SK-N-SH treated with all-trans-retinoic acid at 6 μM for 48 hours (cell line): Measurements from ENCODE around the gene RAD54L2.

Source experiments
- ATAC-seq: fragments of 200-7000 bp; cut with Tn5 transposase; 3 replicates; pipeline ENCODE4 v1.9.1; 2020; ENCODE audit warnings: mild to moderate bottlenecking, moderate library complexity
- ARNTL ChIP-seq: fragments of 450-650 bp; formaldehyde crosslinking; IDR thresholded peaks from 2 replicates; pipeline ENCODE4 v1.5.0; 2020; ENCODE audit warnings: low read depth, mild to moderate bottlenecking, moderate library complexity, borderline replicate concordance
- BACH2 ChIP-seq: fragments of 250-450 bp; sonication (Bioruptor Pico); IDR thresholded peaks from 2 replicates; pipeline ENCODE4 v1.9.0; 2021; ENCODE audit warnings: mild to moderate bottlenecking, borderline replicate concordance
- ESRRG ChIP-seq: fragments of 250-450 bp; sonication (Bioruptor Pico); IDR thresholded peaks from 2 replicates; pipeline ENCODE4 v1.6.1; 2021; ENCODE audit warnings: mild to moderate bottlenecking
- GLIS3 ChIP-seq: fragments of 250-450 bp; sonication (Bioruptor Pico); IDR thresholded peaks from 2 replicates; pipeline ENCODE4 v1.5.0; 2020; ENCODE audit warnings: mild to moderate bottlenecking, moderate library complexity
- ISL1 ChIP-seq: fragments of 250-450 bp; sonication (Bioruptor Pico); IDR thresholded peaks from 2 replicates; pipeline ENCODE4 v2.1.2; 2022; ENCODE audit warnings: mild to moderate bottlenecking, moderate library complexity
- OSR1 ChIP-seq: fragments of 250-450 bp; sonication (Bioruptor Pico); IDR thresholded peaks from 2 replicates; pipeline ENCODE4 v1.8.0; 2022; ENCODE audit warnings: moderate library complexity, mild to moderate bottlenecking, inconsistent platforms
- PPARA ChIP-seq: fragments of 250-450 bp; sonication (Bioruptor Pico); IDR thresholded peaks from 2 replicates; pipeline ENCODE4 v1.5.0; 2020; ENCODE audit warnings: mild to moderate bottlenecking, borderline replicate concordance
- RARB ChIP-seq: fragments of 250-450 bp; sonication (Bioruptor Pico); IDR thresholded peaks from 2 replicates; pipeline ENCODE4 v1.8.0; 2021; ENCODE audit warnings: mild to moderate bottlenecking, moderate library complexity
- SNAI2 ChIP-seq: fragments of 250-450 bp; sonication (Bioruptor Pico); IDR thresholded peaks from 2 replicates; pipeline ENCODE4 v1.5.0; 2020; ENCODE audit warnings: mild to moderate bottlenecking, moderate library complexity
- TCF4 ChIP-seq: fragments of 250-450 bp; sonication (Bioruptor Pico); IDR thresholded peaks from 2 replicates; pipeline ENCODE4 v1.8.0; 2021; ENCODE audit warnings: mild to moderate bottlenecking, moderate library complexity, borderline replicate concordance
- TOX ChIP-seq: fragments of 250-450 bp; sonication (Bioruptor Pico); IDR thresholded peaks from 2 replicates; pipeline ENCODE4 v1.8.0; 2021; ENCODE audit warnings: mild to moderate bottlenecking, moderate library complexity, borderline replicate concordance
- ZFP3 ChIP-seq: fragments of 250-450 bp; sonication (Bioruptor Pico); IDR thresholded peaks from 2 replicates; pipeline ENCODE4 v1.5.0; 2020; ENCODE audit warnings: mild to moderate bottlenecking, moderate library complexity
- ZFP30 ChIP-seq: fragments of 450-650 bp; formaldehyde crosslinking; IDR thresholded peaks from 2 replicates; pipeline ENCODE4 v1.5.0; 2022; ENCODE audit warnings: mild to moderate bottlenecking, moderate library complexity
- ZNF565 ChIP-seq: fragments of 450-650 bp; formaldehyde crosslinking; conservative IDR thresholded peaks from 2 replicates; pipeline ENCODE4 v1.5.0; 2020; ENCODE audit warnings: low read depth, mild to moderate bottlenecking, moderate library complexity
- ZNF70 ChIP-seq: fragments of 450-650 bp; formaldehyde crosslinking; IDR thresholded peaks from 2 replicates; pipeline ENCODE4 v1.5.0; 2020; ENCODE audit warnings: mild to moderate bottlenecking, moderate library complexity
- ZNF8 ChIP-seq: fragments of 450-650 bp; formaldehyde crosslinking; IDR thresholded peaks from 2 replicates; pipeline ENCODE4 v1.5.0; 2020; ENCODE audit warnings: mild to moderate bottlenecking, moderate library complexity
- TF ChIP-seq, protein P1 (sequence below): fragments of 250-450 bp; sonication (Bioruptor Pico); IDR thresholded peaks from 2 replicates; pipeline ENCODE4 v1.5.1; 2021; ENCODE audit warnings: mild to moderate bottlenecking, moderate library complexity
- TF ChIP-seq, protein P2 (sequence below): fragments of 250-450 bp; sonication (Bioruptor Pico); IDR thresholded peaks from 2 replicates; pipeline ENCODE4 v1.5.0; 2020; ENCODE audit warnings: mild to moderate bottlenecking, moderate library complexity
- TF ChIP-seq, protein P3 (sequence below): fragments of 250-450 bp; sonication (Bioruptor Pico); IDR thresholded peaks from 2 replicates; pipeline ENCODE4 v1.5.1; 2020; ENCODE audit warnings: low read depth, mild to moderate bottlenecking, moderate library complexity
- TF ChIP-seq, protein P4 (sequence below): fragments of 250-450 bp; sonication (Bioruptor Pico); IDR thresholded peaks from 2 replicates; pipeline ENCODE4 v1.8.0; 2020; ENCODE audit warnings: mild to moderate bottlenecking, moderate library complexity, borderline replicate concordance
- TF ChIP-seq, protein P5 (sequence below): fragments of 250-450 bp; sonication (Bioruptor Pico); IDR thresholded peaks from 2 replicates; pipeline ENCODE4 v1.8.0; 2021; ENCODE audit warnings: low read depth, mild to moderate bottlenecking, moderate library complexity, borderline replicate concordance

The RAD54L2 gene

DNA sequence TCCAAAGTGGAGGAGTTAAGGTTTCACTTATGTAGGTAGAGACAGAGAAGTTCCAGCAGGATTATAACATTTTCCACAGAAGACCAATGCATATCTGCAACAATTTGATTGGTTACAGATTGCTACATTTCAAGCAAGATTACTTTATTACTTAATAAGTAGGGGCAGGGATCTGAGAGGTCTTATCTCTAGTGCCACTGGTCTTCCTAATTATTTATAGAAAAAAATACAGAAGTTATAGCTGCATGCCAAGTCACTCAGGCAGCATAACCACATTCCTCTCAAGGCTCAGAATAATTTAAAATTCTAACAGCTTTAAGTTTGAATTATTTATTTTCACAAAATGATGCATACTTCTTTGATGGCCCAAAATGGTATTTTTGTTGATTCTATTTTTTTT, 30.5 kb downstream of the RAD54L2 start:
- peak; percentile 34; the same call in 1 of the 2 replicates for TF ChIP-seq TCF4 (CRISPR knock-in tag)
- TF ChIP-seq ISL1 = peak; percentile 68
- TF ChIP-seq ESRRG (CRISPR knock-in tag) = 0 out of 2 replicates have a peak, but pooled peaks have one; percentile 29
- TF ChIP-seq ZNF8 (CRISPR knock-in tag) = no peak
- TF ChIP-seq, all 23 proteins: peak for 3
- peak; percentile 44 for ATAC-seq

DNA sequence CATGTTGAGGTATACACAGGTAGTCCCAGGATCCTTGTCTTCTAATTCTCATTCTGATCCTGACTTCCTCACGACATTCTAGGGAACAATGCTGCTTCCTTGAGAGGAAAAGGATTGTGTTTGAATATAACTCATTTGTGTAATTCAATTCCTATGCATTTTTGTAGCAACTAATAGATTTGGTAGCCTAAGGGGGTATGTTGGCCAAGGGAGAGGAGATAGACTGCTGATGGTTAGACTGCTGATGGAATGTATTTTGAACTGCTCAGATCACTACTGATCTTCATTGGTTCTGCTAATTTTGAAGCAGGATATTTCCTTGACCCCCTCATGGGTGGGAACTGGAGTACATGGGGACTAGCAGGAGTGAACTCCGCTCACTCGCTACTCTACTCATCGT, 39.7 kb downstream of the RAD54L2 start:
- TF ChIP-seq SNAI2 (CRISPR knock-in tag) = no peak
- TF ChIP-seq ARNTL (CRISPR knock-in tag) = no peak
- TF ChIP-seq OSR1 (CRISPR knock-in tag) = no peak
- TF ChIP-seq TOX (CRISPR knock-in tag) = no peak
- no peak for TF ChIP-seq TCF4 (CRISPR knock-in tag)
- TF ChIP-seq, protein P1, sequence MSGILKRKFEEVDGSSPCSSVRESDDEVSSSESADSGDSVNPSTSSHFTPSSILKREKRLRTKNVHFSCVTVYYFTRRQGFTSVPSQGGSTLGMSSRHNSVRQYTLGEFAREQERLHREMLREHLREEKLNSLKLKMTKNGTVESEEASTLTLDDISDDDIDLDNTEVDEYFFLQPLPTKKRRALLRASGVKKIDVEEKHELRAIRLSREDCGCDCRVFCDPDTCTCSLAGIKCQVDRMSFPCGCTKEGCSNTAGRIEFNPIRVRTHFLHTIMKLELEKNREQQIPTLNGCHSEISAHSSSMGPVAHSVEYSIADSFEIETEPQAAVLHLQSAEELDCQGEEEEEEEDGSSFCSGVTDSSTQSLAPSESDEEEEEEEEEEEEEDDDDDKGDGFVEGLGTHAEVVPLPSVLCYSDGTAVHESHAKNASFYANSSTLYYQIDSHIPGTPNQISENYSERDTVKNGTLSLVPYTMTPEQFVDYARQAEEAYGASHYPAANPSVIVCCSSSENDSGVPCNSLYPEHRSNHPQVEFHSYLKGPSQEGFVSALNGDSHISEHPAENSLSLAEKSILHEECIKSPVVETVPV (CRISPR knock-in tag) = no peak
- no peak for ATAC-seq

DNA sequence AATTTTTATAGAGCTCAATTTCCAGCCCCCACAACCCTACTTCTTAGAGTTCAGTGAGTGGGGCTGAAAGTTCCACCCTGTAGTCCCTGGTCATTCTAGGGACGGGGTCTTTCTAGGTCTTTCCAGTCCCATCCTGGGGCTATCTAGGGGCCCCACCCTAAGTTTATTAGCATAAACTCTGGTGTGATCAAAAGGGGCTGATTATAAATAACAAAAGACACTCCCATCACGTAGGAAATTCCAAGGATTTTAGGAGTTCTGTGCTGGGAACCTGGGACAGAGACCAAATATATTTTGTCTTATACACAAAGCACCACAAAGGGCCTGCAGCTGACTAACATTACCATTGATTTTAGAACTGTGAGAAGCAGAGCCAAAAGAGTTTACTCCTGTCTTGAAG, 41.9 kb downstream of the RAD54L2 start:
- no peak for ATAC-seq

DNA sequence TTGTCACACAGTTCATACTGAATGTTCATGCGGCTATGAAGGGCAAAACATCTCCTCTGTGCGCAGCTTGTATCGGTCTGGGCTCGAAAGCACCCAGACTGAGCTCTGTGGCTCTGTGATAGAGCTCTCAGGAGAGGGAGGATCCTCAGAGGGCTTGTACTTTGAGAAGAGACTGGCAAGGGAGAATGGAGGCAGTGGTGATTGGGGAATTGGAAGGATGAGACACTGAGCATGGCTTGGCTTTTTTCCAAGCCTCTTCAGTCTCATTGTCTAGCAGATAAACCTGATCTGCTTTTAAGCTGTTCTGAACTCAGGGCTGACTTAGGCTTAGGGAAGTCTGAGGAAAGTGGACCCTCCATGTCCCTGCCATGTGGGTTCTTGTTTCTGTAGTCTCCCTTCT, 43.0 kb downstream of the RAD54L2 start:
- ATAC-seq = peak; percentile 76
- TF ChIP-seq, protein P2, sequence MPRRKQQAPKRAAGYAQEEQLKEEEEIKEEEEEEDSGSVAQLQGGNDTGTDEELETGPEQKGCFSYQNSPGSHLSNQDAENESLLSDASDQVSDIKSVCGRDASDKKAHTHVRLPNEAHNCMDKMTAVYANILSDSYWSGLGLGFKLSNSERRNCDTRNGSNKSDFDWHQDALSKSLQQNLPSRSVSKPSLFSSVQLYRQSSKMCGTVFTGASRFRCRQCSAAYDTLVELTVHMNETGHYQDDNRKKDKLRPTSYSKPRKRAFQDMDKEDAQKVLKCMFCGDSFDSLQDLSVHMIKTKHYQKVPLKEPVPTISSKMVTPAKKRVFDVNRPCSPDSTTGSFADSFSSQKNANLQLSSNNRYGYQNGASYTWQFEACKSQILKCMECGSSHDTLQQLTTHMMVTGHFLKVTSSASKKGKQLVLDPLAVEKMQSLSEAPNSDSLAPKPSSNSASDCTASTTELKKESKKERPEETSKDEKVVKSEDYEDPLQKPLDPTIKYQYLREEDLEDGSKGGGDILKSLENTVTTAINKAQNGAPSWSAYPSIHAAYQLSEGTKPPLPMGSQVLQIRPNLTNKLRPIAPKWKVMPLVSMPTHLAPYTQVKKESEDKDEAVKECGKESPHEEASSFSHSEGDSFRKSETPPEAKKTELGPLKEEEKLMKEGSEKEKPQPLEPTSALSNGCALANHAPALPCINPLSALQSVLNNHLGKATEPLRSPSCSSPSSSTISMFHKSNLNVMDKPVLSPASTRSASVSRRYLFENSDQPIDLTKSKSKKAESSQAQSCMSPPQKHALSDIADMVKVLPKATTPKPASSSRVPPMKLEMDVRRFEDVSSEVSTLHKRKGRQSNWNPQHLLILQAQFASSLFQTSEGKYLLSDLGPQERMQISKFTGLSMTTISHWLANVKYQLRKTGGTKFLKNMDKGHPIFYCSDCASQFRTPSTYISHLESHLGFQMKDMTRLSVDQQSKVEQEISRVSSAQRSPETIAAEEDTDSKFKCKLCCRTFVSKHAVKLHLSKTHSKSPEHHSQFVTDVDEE (CRISPR knock-in tag) = no peak
- TF ChIP-seq ZNF8 (CRISPR knock-in tag) (no peak), ZNF565 (no peak), TOX (CRISPR knock-in tag) (no peak), ZFP3 (CRISPR knock-in tag) (no peak), PPARA (no peak), ARNTL (CRISPR knock-in tag) (no peak), RARB (CRISPR knock-in tag) (no peak), GLIS3 (CRISPR knock-in tag) (no peak), SNAI2 (CRISPR knock-in tag) (no peak), ZFP30 (CRISPR knock-in tag) (no peak), TCF4 (CRISPR knock-in tag) (no peak), ZNF70 (CRISPR knock-in tag) (no peak), BACH2 (no peak)
- TF ChIP-seq, protein P3, sequence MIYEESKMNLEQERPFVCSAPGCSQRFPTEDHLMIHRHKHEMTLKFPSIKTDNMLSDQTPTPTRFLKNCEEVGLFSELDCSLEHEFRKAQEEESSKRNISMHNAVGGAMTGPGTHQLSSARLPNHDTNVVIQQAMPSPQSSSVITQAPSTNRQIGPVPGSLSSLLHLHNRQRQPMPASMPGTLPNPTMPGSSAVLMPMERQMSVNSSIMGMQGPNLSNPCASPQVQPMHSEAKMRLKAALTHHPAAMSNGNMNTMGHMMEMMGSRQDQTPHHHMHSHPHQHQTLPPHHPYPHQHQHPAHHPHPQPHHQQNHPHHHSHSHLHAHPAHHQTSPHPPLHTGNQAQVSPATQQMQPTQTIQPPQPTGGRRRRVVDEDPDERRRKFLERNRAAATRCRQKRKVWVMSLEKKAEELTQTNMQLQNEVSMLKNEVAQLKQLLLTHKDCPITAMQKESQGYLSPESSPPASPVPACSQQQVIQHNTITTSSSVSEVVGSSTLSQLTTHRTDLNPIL (CRISPR knock-in tag) = no peak
- TF ChIP-seq, protein P4, sequence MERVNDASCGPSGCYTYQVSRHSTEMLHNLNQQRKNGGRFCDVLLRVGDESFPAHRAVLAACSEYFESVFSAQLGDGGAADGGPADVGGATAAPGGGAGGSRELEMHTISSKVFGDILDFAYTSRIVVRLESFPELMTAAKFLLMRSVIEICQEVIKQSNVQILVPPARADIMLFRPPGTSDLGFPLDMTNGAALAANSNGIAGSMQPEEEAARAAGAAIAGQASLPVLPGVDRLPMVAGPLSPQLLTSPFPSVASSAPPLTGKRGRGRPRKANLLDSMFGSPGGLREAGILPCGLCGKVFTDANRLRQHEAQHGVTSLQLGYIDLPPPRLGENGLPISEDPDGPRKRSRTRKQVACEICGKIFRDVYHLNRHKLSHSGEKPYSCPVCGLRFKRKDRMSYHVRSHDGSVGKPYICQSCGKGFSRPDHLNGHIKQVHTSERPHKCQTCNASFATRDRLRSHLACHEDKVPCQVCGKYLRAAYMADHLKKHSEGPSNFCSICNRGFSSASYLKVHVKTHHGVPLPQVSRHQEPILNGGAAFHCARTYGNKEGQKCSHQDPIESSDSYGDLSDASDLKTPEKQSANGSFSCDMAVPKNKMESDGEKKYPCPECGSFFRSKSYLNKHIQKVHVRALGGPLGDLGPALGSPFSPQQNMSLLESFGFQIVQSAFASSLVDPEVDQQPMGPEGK = no peak
- TF ChIP-seq, protein P5, sequence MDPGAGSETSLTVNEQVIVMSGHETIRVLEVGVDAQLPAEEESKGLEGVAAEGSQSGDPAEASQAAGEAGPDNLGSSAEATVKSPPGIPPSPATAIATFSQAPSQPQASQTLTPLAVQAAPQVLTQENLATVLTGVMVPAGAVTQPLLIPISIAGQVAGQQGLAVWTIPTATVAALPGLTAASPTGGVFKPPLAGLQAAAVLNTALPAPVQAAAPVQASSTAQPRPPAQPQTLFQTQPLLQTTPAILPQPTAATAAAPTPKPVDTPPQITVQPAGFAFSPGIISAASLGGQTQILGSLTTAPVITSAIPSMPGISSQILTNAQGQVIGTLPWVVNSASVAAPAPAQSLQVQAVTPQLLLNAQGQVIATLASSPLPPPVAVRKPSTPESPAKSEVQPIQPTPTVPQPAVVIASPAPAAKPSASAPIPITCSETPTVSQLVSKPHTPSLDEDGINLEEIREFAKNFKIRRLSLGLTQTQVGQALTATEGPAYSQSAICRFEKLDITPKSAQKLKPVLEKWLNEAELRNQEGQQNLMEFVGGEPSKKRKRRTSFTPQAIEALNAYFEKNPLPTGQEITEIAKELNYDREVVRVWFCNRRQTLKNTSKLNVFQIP (CRISPR knock-in tag) = no peak
- TF ChIP-seq, protein P1 (CRISPR knock-in tag) = no peak
- TF ChIP-seq, all 23 proteins: peak for 0

More for the DNA sequence above, 41.9 kb downstream of the RAD54L2 start:
- TF ChIP-seq, protein P4 = no peak
- TF ChIP-seq GLIS3 (CRISPR knock-in tag) (no peak), PPARA (no peak), BACH2 (no peak)
- TF ChIP-seq, all 23 proteins: peak for 0
